ENCODE measurements around the gene IQGAP3.

DNA sequence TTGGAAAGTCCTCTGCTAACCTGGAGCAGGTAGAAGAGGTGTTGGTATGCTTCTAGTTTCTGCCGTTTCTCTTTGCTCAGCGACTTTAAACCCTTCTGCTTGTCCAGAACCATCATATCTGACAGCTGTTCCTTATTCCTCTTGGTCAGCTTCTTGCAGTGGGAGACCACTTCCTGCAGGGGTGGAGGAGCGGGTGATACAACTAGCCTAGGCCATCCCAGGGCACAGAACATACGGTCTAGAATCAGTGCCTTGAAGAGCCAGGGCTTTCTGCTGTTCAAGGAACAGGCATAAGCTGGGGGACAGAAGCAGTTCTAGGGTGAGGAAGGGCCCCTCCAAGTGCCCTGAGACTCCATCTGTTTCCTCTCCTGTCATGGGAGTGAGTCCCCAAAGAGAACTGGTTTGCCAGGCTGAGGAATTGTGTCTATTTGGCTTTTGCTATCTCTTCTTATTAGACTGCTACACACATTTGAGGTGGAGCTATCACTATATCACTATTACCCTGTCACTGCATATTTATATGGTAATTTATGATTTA is 32.5 kb downstream of the IQGAP3 start:
- TF ChIP-seq CTCF (IDR thresholded peaks at IDR 0.05) (no peak), EZH2 (IDR thresholded peaks at IDR 0.05; ENCODE audit: borderline replicate concordance, insufficient read depth, low read depth, low read length, poor library complexity, severe bottlenecking) (no peak)
